Panc1 (cell line): ENCODE results near the gene C4orf51. TPM values are rescaled to one million over a fixed set of nuclear protein-coding genes. Genes with fewer than 3 reads are reported as not detected.
"Not testable (repeated sequence)": the region's sequence is repeated elsewhere in the genome, so short reads cannot be mapped to it uniquely, and the experiment has no call there.

Source experiments
- ATAC-seq: fragments of 200-7000 bp; cut with Tn5 transposase; 2 replicates; pipeline ENCODE4 v1.9.1; 2020; ENCODE audit warnings: mild to moderate bottlenecking, moderate library complexity
- BruUV-seq: library from RNA; stranded (reverse); fragments of 400-500 nt; replicated peaks from 2 replicates; lab custom pipeline; 2021; lab: Mats Ljungman, UMichigan
- CTCF ChIA-PET: fragments of 300-600 bp; sonication (Branson Sonifier 250); formaldehyde crosslinking; loops from one replicate; lab custom pipeline; 2022; ENCODE audit warnings: antibody characterized with exemption; lab: Charles Lee
- POLR2A ChIA-PET: fragments of 300-600 bp; sonication (Branson Sonifier 250); formaldehyde crosslinking; loops from one replicate; lab custom pipeline; 2022; ENCODE audit warnings: antibody characterized with exemption; lab: Charles Lee
- DNase-seq: peaks from one replicate; pipeline ENCODE4 v3.0.0-alpha.2; 2010; ENCODE audit warnings: low read depth, low spot score
- H3K27ac ChIP-seq: 2 replicates; pipeline ENCODE4 v1.5.1; 2011; ENCODE audit warnings: mild to moderate bottlenecking, low read length, inconsistent platforms
- H3K27me3 ChIP-seq: fragments of 200-500 bp; sonication (Bioruptor generic); 2 replicates; pipeline ENCODE4 v1.6.0; 2014; ENCODE audit warnings: low read length, inconsistent platforms; ENCODE audit not compliant: control insufficient read depth, insufficient read depth
- H3K36me3 ChIP-seq: fragments of 200-500 bp; sonication (Bioruptor generic); 2 replicates; pipeline ENCODE4 v1.5.1; 2014; ENCODE audit warnings: inconsistent platforms, mild to moderate bottlenecking, low read length, moderate library complexity; ENCODE audit not compliant: control insufficient read depth, insufficient read depth
- H3K4me1 ChIP-seq: 2 replicates; pipeline ENCODE4 v1.5.1; 2011; ENCODE audit warnings: inconsistent platforms, mild to moderate bottlenecking, low read length, moderate library complexity; ENCODE audit not compliant: control insufficient read depth, insufficient read depth
- H3K4me3 ChIP-seq, 2 experiments: 2 replicates each; pipeline ENCODE4 v1.5.1; 2011 to 2012; ENCODE audit warnings: low read depth in 2 of 2, low read length in 2 of 2, mild to moderate bottlenecking in 2 of 2, inconsistent platforms in 1 of 2, moderate library complexity in 1 of 2
- H3K9me3 ChIP-seq: fragments of 200-500 bp; sonication (Bioruptor generic); 2 replicates; pipeline ENCODE4 v1.5.1; 2014; ENCODE audit warnings: low read depth, mild to moderate bottlenecking, inconsistent platforms, low read length, moderate library complexity; ENCODE audit not compliant: control insufficient read depth, insufficient read depth
- POLR2AphosphoS5 ChIP-seq: IDR thresholded peaks from 2 replicates; pipeline ENCODE4 v1.6.1; 2012; ENCODE audit warnings: mild to moderate bottlenecking, low read depth, low read length, moderate library complexity
- REST ChIP-seq, 2 experiments: IDR thresholded peaks; 2 replicates each; pipeline ENCODE4 v1.6.1; 2011 to 2012; ENCODE audit warnings: low read depth in 2 of 2, control low read depth in 1 of 2, low read length in 1 of 2, mild to moderate bottlenecking in 1 of 2, moderate library complexity in 1 of 2; ENCODE audit not compliant: insufficient read depth in 1 of 2
- SIN3A ChIP-seq: IDR thresholded peaks from 2 replicates; pipeline ENCODE4 v1.6.1; 2012; ENCODE audit warnings: low read depth, mild to moderate bottlenecking, low read length, moderate library complexity, borderline replicate concordance; ENCODE audit not compliant: insufficient read depth
- TCF7L2 ChIP-seq: IDR thresholded peaks from 2 replicates; pipeline ENCODE4 v1.6.1; 2011; ENCODE audit warnings: mild to moderate bottlenecking, low read depth, low read length, inconsistent platforms
- in situ Hi-C: cut with HindIII; loops from 2 replicates; pipeline ENCODE4 v1.10.0; 2016; ENCODE audit warnings: low sequenced_read_pairs, low pct_unique_long_range_greater_than_20kb
- intact Hi-C: fragments of 100-400 bp; cut with micrococcal nuclease; formaldehyde crosslinking; loops from one replicate; pipeline ENCODE4 v1.10.0; 2022; ENCODE audit not compliant: unreplicated experiment
- total RNA-seq: library from RNA; stranded (reverse); gene quantifications from one replicate; pipeline ENCODE4 v1.2.1, GENCODE V29; 2021; ENCODE audit not compliant: unreplicated experiment
- TF ChIP-seq, protein P1 (sequence below): fragments of 450-650 bp; IDR thresholded peaks from 2 replicates; pipeline ENCODE4 v1.5.1; 2017; ENCODE audit warnings: mild to moderate bottlenecking

The C4orf51 gene
- total RNA-seq, 1 experiment from 2014 or later: not detected

DNA sequence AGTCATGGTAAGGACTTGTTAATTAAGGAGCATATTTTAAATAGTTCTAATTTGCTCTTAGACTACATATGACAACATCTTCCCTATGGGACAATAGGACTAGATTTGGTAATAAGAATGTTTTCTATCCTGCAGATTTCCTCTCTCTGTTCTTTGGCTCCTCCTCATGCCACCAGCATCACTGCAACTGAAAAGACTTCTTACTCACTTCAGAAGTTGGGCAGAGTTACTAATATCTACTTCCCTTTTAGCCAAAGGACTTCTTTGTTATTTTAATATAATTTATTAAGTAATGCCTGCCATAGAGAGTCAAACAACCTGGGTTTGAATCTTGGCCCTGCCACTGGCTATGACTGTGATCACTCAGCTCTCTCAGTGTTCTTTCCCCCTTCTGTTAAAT, 44.3 kb upstream of the C4orf51 start:
- BruUV-seq: no TSS peak
- CTCF ChIA-PET: no interaction called here
- H3K4me1 ChIP-seq: no peaks in the 10 kb centered on the region

DNA sequence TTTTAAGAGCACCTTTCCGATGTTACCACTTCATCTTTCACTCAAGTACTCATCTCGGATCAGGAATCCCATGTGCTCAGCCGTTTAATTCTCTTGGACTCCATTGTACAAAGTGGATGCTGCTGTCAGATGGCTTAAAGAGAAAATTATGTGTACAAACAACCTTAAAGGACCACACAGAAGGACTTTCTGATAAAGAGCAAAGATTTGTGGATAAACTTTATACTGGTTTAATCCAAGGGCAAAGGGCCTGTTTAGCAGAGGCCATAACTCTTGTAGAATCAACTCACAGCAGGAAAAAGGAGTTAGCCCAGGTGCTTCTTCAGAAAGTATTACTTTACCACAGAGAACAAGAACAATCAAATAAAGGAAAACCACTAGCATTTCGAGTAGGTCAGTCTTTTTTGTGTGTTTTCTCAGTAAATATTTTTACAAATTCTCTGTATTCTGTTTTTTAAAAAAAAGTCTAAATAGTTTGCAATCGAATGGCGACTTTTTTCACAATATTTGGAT, 40.7 kb upstream of the C4orf51 start:
- intact Hi-C loops: no loop called here
- no peaks in the 10 kb centered on the region for H3K36me3 ChIP-seq
- CTCF ChIA-PET: no interaction called here
- TF ChIP-seq SIN3A: no peak
- TF ChIP-seq, protein P1, sequence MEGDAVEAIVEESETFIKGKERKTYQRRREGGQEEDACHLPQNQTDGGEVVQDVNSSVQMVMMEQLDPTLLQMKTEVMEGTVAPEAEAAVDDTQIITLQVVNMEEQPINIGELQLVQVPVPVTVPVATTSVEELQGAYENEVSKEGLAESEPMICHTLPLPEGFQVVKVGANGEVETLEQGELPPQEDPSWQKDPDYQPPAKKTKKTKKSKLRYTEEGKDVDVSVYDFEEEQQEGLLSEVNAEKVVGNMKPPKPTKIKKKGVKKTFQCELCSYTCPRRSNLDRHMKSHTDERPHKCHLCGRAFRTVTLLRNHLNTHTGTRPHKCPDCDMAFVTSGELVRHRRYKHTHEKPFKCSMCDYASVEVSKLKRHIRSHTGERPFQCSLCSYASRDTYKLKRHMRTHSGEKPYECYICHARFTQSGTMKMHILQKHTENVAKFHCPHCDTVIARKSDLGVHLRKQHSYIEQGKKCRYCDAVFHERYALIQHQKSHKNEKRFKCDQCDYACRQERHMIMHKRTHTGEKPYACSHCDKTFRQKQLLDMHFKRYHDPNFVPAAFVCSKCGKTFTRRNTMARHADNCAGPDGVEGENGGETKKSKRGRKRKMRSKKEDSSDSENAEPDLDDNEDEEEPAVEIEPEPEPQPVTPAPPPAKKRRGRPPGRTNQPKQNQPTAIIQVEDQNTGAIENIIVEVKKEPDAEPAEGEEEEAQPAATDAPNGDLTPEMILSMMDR: no peak
- no peak for TF ChIP-seq TCF7L2
- TF ChIP-seq POLR2AphosphoS5: no peak
- TF ChIP-seq REST (IDR thresholded peaks at IDR 0.05; ENCODE audit: insufficient read depth in 1 of 2, low read depth in 2 of 2, low read length in 1 of 2): no peak
- DNase-seq (no peak), ATAC-seq (no peak)
- no TSS peak for BruUV-seq
- H3K4me3 ChIP-seq: no peak overlapping the region
- H3K4me1 ChIP-seq: no peaks in the 10 kb centered on the region
- in situ Hi-C loops: no loop called here
- POLR2A ChIA-PET: no interaction called here
- no peak overlapping the region for H3K27ac ChIP-seq
- H3K9me3 ChIP-seq: no peaks in the 10 kb centered on the region
- no peaks in the 10 kb centered on the region for H3K27me3 ChIP-seq

More for the DNA sequence above, 44.3 kb upstream of the C4orf51 start:
- Histone ChIP-seq H3K36me3 (no peaks in the 10 kb centered on the region), H3K4me3 (no peak overlapping the region), H3K9me3 (no peaks in the 10 kb centered on the region), H3K27me3 (no peaks in the 10 kb centered on the region), H3K27ac (no peak overlapping the region)
- no peak for DNase-seq
- in situ Hi-C loops: no loop called here
- POLR2A ChIA-PET: no interaction called here
- intact Hi-C loops: no loop called here
- no peak for ATAC-seq
- TF ChIP-seq SIN3A: no peak
- no peak for TF ChIP-seq REST (IDR thresholded peaks at IDR 0.05; ENCODE audit: insufficient read depth in 1 of 2, low read depth in 2 of 2, low read length in 1 of 2)
- TF ChIP-seq, protein P1: no peak

DNA sequence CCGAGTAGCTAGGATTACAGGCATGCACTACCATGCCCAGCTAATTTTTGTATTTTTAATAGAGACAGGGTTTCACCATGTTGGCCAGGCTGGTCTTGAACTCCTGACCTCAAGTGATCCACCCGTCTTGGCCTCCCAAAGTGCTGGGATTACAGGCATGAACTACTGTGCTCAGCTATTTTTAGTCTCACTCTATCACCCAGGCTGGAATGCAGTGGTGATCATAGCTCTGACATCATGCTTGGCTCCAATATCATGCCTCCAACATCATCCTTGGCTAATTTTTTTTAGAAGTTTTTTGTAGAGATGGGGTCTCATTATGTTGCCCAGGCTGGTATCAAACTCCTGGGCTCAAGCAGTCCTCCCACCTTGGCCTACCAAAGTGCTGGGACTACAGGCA, 39.7 kb upstream of the C4orf51 start:
- H3K9me3 ChIP-seq, BruUV-seq, H3K4me1 ChIP-seq, H3K36me3 ChIP-seq, in situ Hi-C loops, CTCF ChIA-PET, ATAC-seq, H3K27me3 ChIP-seq, DNase-seq, H3K27ac ChIP-seq, POLR2A ChIA-PET, H3K4me3 ChIP-seq, intact Hi-C loops: not testable (repeated sequence)
